H1 (cell line): ENCODE results near the gene MYH7. TPM values are rescaled to one million over a fixed set of nuclear protein-coding genes. Genes with fewer than 3 reads are reported as not detected.

Experiments used
- CBX8 ChIP-seq: fragments of 300-800, 300-1000 bp; sonication (generic); IDR thresholded peaks from 2 replicates; pipeline ENCODE4 v1.7.1; 2016; ENCODE audit warnings: low read depth, low read length, borderline replicate concordance
- CHD7 ChIP-seq: fragments of 300-600 bp; sonication (generic); IDR thresholded peaks from 2 replicates; pipeline ENCODE4 v1.7.1; 2012; ENCODE audit warnings: low read length, moderate library complexity, mild to moderate bottlenecking, inconsistent platforms; ENCODE audit not compliant: insufficient replicate concordance
- EP300 ChIP-seq, 2 experiments: IDR thresholded peaks; 1 replicate in 1 of 2; 2 replicates in 1 of 2; pipeline ENCODE4 v1.6.1; 2011 to 2012; ENCODE audit warnings: low read depth in 2 of 2, low read length in 2 of 2, mild to moderate bottlenecking in 2 of 2, borderline replicate concordance in 1 of 2, inconsistent platforms in 1 of 2, moderate library complexity in 1 of 2
- GABPA ChIP-seq: IDR thresholded peaks from 2 replicates; pipeline ENCODE4 v1.6.1; 2011; ENCODE audit warnings: mild to moderate bottlenecking, low read length, moderate library complexity, borderline replicate concordance; ENCODE audit not compliant: insufficient read depth
- TCF12 ChIP-seq: IDR thresholded peaks from 2 replicates; pipeline ENCODE4 v1.6.1; 2011; ENCODE audit warnings: low read depth, mild to moderate bottlenecking, low read length
- polyA plus RNA-seq, 7 experiments: library from polyadenylated mRNA; depleted of rRNA in 3 of 7; stranded (reverse) in 5 of 7; unstranded in 2 of 7; fragments of >200 nt in 5 of 7; fragments of 200-250 nt in 2 of 7; gene quantifications; 1 replicate in 5 of 7; 2 replicates in 1 of 7; 4 replicates in 1 of 7; pipeline versions ENCODE4 v1.2.1 to v1.2.3, GENCODE V29; 2011 to 2013; ENCODE audit warnings: missing spikeins in 2 of 7, mixed read lengths in 2 of 7
- total RNA-seq: library from RNA; stranded (reverse); fragmentation: NEBNext Ultra II Directional; extraction: Animal tissue kit (Norgen Biotek cat#: 25700); gene quantifications from 2 replicates; pipeline ENCODE4 v1.2.1, GENCODE V29; 2021

Gene MYH7
- total and polyA plus RNA-seq, 2 of the 8 experiments (the other 6 are each of a cell fraction or from before 2014, with no cell fraction given), result not detected

GRCh38 chr14:23445773-23446172 is 10.3 kb upstream of the MYH7 start (continued):
- TF ChIP-seq CHD7 (no peak), EP300 (IDR thresholded peaks at IDR 0.05; ENCODE audit: borderline replicate concordance in 1 of 2, low read depth in 2 of 2, low read length in 2 of 2) (no peak), GABPA (no peak), TCF12 (no peak), CBX8 (no peak)
